Omental fat pad (tissue), 4 donors: ENCODE data around the gene G3BP2. TPM values are rescaled to one million over a fixed set of nuclear protein-coding genes. Genes with fewer than 3 reads are reported as not detected.
"Not testable (repeated sequence)": the region's sequence is repeated elsewhere in the genome, so short reads cannot be mapped to it uniquely, and the experiment has no call there.

ENCODE experiments used
- ATAC-seq: fragments of 150-250 bp; one replicate; pipeline ENCODE4 v1.9.1; 2016; ENCODE audit warnings: mild to moderate bottlenecking, moderate library complexity; ENCODE audit not compliant: low FRiP score
- DNase-seq: peaks from one replicate; pipeline ENCODE4 v3.0.0-alpha.2; 2019; ENCODE audit warnings: low spot score
- CTCF ChIP-seq, 3 donors: fragments of 450-650 bp; IDR thresholded peaks; one replicate each; pipeline ENCODE4 v1.5.1; 2016 to 2017; ENCODE audit warnings: antibody characterized with exemption in 3 of 3, mild to moderate bottlenecking in 3 of 3, moderate library complexity in 2 of 3
- total RNA-seq, 4 donors: library from RNA; depleted of rRNA; stranded (reverse); fragments of >200 nt; gene quantifications; one replicate each; pipeline ENCODE4 v1.1.0, GENCODE V29; 2016

The G3BP2 gene
- total RNA-seq, 4 donors from 2014 or later = 57.7 to 90.9 (median 69.6) TPM

GRCh38 chr4:75672461-75673026 is 667 bp downstream of the G3BP2 start:
- DNase-seq (peak; percentile 38), ATAC-seq (peak; percentile 44)
- TF ChIP-seq CTCF (IDR thresholded peaks at IDR 0.05) = no peak

- no peak for DNase-seq
- no peak for ATAC-seq
- TF ChIP-seq CTCF (IDR thresholded peaks at IDR 0.05) = no peak
Measured at GRCh38 chr4:75671802-75672421, 1.3 kb downstream of the G3BP2 start.

GRCh38 chr4:75668596-75668995 is 4.6 kb downstream of the G3BP2 start:
- ATAC-seq = no peak

DNA sequence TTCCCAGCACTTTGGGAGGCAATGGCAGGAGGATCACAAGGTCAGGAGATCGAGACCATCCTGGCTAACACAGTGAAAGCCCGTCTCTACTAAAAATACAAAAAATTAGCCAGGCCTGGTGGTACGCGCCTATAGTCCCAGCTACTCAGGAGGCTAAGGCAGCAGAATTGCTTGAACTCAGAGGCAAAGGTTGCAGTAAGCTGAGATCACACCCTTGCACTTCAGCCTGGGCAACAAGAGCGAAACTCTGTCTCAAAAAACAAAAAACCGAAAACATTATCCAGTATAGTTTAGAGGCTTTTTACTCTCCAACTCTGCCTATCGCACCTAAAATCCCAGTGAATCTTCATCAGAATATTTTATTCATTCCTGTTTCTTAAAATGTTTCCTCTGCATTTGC is 5.6 kb downstream of the G3BP2 start:
- not testable (repeated sequence) for ATAC-seq

More at GRCh38 chr4:75668596-75668995, 4.6 kb downstream of the G3BP2 start:
- no peak for DNase-seq
- TF ChIP-seq CTCF (IDR thresholded peaks at IDR 0.05) = no peak

GRCh38 chr4:75666299-75666698 is 6.9 kb downstream of the G3BP2 start:
- no peak for TF ChIP-seq CTCF (IDR thresholded peaks at IDR 0.05)
- no peak for ATAC-seq
- DNase-seq = no peak

More for the DNA sequence above, 5.6 kb downstream of the G3BP2 start:
- not testable (repeated sequence) for DNase-seq

DNA sequence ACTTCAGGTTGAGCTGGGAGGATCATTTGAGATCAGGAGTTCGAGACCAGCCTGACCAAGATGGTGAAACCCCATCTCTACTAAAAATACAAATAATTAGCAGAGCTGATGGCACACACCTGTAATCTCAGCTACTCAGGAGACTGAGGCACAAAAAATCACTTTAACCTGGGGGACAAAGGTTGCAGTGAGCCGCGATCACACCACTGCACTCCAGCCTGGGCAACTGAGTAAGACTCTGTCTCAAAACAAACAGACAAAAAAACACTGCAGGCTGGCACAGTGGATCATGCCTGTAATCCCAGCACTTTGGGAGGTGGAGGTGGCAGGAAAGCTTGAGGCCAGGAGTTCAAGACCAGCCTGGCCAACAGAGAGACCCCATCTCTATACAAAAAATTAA is 8.6 kb downstream of the G3BP2 start:
- DNase-seq, ATAC-seq: not testable (repeated sequence)

DNA sequence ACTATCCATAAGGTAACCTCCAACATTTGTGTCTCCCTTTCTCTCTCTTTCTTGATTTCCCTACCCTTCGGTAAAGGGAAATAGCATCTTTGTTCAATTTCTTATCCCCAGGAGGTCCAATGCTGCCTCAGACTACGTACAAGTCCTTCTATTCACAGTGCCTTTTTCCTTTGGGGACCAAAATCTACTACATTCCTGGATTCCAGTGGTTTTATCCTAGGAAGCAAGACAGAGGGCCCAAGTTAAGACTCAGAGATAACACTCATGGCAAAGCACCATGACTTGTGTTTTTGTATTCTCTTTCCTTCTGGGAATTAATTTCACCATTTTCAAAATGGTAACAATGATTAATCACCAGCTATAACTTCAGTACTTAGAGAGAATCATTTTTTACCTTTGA is 10.6 kb downstream of the G3BP2 start:
- DNase-seq = no peak
- no peak for TF ChIP-seq CTCF (IDR thresholded peaks at IDR 0.05)
- ATAC-seq = no peak

DNA sequence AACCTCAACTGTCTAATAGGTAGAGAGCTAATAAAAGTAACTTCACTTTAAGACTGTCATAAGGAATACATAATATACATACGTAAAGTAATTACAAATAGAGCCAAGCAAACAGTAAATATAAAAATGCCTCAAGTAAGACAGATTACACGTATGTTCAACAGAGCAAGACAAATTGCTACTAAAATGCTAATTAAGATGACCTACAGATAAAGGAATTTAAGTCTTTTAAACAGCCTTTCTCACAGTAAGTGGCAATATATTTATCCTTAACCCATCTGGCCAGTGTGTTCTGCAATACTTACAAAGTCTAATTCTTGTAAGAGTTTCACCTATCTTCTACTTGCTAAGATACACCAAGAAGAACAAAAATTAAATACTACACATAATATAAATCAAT is 12.7 kb downstream of the G3BP2 start:
- ATAC-seq (no peak), DNase-seq (no peak)
- TF ChIP-seq CTCF (IDR thresholded peaks at IDR 0.05) = no peak
